Fibroblast of pulmonary artery (primary cell): Measurements from ENCODE around the gene ZMYM4.
A peak's percentile ranks its signal among the peaks of the same experiment; 100 is the strongest.
"Not testable (repeated sequence)": the region's sequence is repeated elsewhere in the genome, so short reads cannot be mapped to it uniquely, and the experiment has no call there.

Source experiments
- DNase-seq: peaks from one replicate; pipeline ENCODE4 v3.0.0-alpha.2; 2010; ENCODE audit warnings: low read depth
- H3K4me3 ChIP-seq: replicated peaks from 2 replicates; pipeline ENCODE4 v1.5.1; 2011; ENCODE audit warnings: low read depth, mild to moderate bottlenecking, control low read depth, low read length, moderate library complexity
- TF ChIP-seq, protein P1 (sequence below): IDR thresholded peaks from 2 replicates; pipeline ENCODE4 v1.5.1; 2011; ENCODE audit warnings: mild to moderate bottlenecking, control low read depth, low read length, inconsistent platforms; ENCODE audit errors: missing control alignments

Gene ZMYM4

DNA sequence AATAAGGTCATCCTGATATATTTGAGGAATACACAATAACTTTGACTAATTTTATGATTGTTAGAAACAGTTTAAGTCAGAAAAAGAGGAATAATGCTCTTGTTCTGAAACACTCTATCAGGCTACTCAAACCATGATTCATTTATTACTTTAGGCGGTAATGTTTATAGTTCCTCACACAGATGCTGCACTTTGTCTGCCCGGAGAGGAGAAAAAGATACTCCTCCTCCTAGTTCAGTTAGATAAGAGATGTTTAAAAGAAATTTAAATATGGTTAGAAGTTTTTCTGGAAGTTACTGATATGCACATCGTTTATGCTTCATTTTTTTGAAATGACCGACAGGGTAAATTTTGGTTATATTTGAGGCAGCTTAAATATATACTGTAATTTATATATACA, 103.0 kb downstream of the ZMYM4 start:
- TF ChIP-seq, protein P1, sequence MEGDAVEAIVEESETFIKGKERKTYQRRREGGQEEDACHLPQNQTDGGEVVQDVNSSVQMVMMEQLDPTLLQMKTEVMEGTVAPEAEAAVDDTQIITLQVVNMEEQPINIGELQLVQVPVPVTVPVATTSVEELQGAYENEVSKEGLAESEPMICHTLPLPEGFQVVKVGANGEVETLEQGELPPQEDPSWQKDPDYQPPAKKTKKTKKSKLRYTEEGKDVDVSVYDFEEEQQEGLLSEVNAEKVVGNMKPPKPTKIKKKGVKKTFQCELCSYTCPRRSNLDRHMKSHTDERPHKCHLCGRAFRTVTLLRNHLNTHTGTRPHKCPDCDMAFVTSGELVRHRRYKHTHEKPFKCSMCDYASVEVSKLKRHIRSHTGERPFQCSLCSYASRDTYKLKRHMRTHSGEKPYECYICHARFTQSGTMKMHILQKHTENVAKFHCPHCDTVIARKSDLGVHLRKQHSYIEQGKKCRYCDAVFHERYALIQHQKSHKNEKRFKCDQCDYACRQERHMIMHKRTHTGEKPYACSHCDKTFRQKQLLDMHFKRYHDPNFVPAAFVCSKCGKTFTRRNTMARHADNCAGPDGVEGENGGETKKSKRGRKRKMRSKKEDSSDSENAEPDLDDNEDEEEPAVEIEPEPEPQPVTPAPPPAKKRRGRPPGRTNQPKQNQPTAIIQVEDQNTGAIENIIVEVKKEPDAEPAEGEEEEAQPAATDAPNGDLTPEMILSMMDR = no peak

DNA sequence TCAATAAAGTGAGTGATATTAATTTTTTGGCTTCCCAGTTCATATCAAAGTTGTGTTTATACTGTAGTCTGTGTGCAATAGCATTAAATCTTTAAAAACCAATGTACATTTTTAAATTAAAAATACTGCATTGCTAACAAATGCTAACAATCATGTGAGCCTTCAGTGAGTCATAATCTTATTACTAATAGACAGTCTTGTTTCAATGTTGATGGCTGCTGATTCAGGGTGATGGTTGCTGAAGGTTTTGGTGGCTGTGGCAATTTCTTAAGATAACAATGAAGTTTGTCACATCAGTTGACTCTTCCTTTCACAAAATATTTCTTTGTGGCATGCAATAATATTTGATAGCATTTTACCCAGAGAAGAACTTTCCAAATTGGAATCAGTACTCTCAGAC, 109.0 kb downstream of the ZMYM4 start:
- DNase-seq = peak; percentile 13
- H3K4me3 ChIP-seq = no peak overlapping the region
- TF ChIP-seq, protein P1 = no peak

More for the DNA sequence above, 103.0 kb downstream of the ZMYM4 start:
- no peak overlapping the region for H3K4me3 ChIP-seq
- DNase-seq = no peak

DNA sequence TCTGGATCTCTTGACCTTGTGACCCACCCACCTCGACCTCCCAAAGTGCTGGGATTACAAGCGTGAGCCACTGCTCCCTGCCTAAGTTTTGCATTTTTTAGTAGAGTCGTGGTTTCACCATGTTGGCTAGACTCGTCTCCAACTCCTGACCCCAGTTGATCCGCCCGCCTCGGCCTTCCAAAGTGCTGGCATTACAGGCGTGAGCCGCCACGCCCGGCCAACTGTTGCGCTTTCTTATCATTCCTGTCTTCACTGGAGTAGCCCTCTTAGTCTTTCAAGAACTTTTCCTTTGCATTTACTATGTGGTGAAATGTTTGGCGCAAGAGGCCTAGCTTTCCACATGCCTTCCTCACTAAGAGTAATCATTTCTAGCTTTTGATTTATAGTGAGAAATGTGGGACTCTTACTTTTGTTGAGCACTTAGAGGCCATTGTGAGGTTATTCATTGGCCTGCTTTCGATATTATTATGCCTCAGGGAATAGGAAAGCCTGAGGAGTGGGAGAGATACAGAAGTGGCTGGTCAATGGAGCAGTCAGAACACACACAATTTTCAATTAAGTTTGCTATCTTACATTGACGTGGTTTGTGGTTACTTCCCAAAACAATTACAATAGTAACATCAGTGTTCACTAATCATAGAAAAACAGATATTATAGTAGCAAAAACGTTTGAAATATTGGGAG, 111.0 kb downstream of the ZMYM4 start:
- TF ChIP-seq, protein P1 = no peak
- H3K4me3 ChIP-seq = no peak overlapping the region
- DNase-seq = no peak

DNA sequence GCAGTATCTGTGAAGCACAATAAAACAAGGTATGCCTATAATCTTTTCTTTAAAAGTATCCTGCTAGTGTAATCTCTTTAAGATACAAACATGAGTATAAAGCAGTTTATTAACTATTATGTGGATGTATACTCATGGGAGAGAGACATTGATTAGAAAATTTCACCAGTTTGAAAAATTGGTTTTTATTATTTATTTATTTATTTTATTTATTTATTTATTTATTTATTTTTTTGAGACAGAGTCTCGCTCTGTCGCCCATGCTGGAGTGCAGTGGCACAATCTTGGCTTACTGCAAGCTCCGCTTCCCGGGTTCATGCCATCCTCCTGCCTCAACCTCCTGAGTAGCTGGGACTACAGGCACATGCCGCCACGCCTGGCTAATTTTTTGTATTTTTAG, 111.6 kb downstream of the ZMYM4 start:
- DNase-seq, H3K4me3 ChIP-seq: not testable (repeated sequence)

DNA sequence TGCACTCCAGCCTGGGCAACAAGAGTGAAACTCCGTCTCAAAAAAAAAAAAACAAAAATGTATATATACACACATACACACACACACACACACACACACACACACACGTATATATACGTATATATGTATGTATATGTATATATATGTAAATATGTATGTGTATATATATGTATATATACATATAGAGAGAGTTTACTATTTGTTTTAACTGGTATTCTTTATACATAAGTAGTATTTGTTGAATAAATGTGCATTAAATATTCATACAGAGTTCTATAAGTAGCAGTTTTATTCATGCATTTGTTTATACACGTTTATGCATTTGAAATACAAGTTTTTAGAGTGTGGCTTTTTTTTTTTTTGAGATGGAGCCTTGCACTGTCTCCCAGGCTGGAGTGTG, 113.6 kb downstream of the ZMYM4 start:
- no peak for DNase-seq
- TF ChIP-seq, protein P1 = no peak
- no peak overlapping the region for H3K4me3 ChIP-seq

DNA sequence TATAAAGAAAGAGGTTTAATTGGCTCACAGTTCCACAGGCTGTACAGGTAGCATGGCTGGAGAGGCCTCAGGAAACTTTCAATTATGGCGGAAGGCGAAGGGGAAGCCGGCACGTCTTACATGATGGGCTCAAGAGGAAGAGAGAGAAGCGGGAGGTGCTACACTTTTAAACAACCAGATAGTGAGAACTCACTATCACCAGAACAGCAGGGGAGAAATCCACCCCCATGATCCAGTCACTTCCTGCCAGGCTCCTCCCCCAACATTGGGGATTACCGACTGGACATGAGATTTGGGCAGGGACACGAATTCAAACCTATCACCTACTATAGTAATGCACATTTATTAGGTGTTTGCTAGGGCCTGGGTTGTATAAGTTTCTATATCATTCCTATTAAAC, 117.8 kb downstream of the ZMYM4 start:
- no peak overlapping the region for H3K4me3 ChIP-seq
- no peak for DNase-seq
- TF ChIP-seq, protein P1 = no peak

DNA sequence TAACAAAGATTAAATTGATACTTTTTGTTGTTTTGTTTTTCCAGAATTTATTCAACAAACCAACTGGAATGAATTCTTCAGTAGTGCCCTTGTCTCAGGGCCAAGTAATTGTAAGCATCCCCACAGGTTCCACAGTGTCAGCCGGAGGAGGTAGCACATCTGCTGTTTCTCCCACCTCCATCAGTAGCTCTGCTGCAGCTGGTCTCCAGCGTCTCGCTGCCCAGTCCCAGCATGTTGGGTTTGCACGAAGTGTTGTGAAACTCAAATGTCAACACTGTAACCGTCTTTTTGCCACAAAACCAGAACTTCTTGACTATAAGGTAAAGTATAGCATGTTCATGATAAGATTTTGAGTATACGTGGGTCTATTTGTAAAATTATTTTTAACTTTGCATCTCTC, 118.5 kb downstream of the ZMYM4 start:
- TF ChIP-seq, protein P1 = no peak
- no peak for DNase-seq
- H3K4me3 ChIP-seq = no peak overlapping the region
